ENCODE data around the gene PARN.

DNA sequence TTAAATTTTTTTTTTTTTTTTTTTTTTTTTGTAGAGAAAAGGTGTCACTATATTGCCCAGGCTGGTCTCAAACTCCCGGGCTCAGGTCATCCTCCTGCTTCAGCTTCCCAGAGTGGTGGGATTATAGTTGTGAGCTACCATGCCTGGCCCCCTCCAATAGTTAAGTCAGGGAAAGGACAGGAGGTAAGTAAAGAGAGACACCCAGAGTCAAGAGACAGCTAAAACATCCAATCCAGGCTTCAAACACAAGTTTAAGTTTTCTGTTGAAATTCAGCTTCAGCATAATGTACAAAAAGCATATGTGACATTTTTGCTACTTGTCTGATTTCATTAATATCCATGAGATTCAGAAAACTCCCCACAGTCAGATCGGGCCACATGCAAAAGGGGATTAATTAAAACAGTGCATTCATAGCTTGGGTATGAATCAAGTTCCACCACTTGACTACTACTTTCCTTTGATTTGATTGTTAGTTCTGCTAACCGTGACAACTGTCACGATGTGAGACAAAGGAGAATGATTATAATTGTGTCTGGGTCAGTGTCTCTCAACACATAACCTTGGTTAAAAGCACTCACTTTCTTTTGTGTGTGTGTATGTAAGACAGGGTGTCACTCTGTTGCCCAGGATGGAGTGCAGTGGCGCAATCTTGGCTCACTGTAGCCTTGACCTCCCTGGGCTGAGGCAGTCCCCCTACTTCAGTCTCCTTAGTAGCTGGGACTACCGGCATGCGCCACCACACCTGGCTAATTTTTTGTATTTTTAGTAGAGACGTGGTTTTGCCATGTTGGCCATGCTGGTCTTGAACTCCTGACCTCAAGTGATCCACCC, 184.9 kb downstream of the PARN start:
- no peak for TF ChIP-seq POLR2A (IDR thresholded peaks at IDR 0.05; ENCODE audit: extremely low read depth, insufficient read length)
- TF ChIP-seq, protein P1, sequence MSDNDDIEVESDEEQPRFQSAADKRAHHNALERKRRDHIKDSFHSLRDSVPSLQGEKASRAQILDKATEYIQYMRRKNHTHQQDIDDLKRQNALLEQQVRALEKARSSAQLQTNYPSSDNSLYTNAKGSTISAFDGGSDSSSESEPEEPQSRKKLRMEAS (IDR thresholded peaks at IDR 0.05; ENCODE audit: low read depth, low read length) = no peak
- TF ChIP-seq, protein P2, sequence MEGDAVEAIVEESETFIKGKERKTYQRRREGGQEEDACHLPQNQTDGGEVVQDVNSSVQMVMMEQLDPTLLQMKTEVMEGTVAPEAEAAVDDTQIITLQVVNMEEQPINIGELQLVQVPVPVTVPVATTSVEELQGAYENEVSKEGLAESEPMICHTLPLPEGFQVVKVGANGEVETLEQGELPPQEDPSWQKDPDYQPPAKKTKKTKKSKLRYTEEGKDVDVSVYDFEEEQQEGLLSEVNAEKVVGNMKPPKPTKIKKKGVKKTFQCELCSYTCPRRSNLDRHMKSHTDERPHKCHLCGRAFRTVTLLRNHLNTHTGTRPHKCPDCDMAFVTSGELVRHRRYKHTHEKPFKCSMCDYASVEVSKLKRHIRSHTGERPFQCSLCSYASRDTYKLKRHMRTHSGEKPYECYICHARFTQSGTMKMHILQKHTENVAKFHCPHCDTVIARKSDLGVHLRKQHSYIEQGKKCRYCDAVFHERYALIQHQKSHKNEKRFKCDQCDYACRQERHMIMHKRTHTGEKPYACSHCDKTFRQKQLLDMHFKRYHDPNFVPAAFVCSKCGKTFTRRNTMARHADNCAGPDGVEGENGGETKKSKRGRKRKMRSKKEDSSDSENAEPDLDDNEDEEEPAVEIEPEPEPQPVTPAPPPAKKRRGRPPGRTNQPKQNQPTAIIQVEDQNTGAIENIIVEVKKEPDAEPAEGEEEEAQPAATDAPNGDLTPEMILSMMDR (IDR thresholded peaks at IDR 0.05; ENCODE audit: low read depth, low read length) = no peak
